NCI-H2081 treated with DMSO at 0.1 percent for 48 hours (cell line): Measurements from ENCODE around the gene HUS1.
"Not testable (repeated sequence)": the region's sequence is repeated elsewhere in the genome, so short reads cannot be mapped to it uniquely, and the experiment has no call there.

Experiments used
- DNase-seq: peaks from one replicate; lab custom pipeline; 2025; lab: John Stamatoyannopoulos, UW

The HUS1 gene

DNA sequence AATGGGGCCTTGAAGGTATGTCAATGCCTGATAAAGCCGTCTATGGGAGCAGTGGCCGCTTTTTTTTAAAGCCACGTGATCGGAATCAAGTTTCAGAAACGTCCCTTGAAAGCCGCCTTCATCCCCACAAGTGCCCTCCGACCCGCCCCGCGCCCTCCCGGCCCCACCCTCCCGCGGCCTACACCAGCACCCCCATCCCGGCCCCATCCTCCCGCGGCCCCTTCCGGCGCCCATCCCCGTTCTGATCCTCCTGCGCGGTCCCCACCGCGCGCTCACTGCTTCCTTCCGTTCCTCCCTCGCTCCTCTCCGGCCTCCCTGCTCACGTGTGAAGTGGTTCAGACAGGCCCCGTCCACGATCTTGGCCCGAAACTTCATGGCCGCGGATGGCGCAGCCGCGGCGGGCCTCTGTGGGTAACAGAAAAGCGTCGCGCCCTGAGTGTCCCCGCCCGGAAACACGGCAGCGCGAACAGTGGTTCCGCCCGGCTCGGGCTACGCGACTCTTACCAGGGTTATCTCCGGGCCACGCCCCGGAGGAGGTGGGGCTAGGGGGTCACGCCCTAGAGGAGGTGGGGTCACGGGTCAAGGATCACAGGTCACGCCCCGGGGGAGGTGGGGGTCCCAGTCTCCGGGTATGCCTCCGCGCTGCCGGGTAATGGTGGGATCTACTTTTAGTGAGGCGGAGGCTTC, at the start of gene HUS1:
HUS1 (minus strand) TSS at position 471 of the 687 bp plus-strand sequence; CDS start at position 375, 96 bp downstream.
- peak; percentile 76 for DNase-seq

- DNase-seq: no peak
These were observed 49.5 kb upstream of the HUS1 start, which contains the start of gene SUN3 for GRCh38 chr7:48028938-48029337. Gene SUN3 (minus strand): TSS chr7:48029107. CDS start chr7:48028938, 169 bp downstream.

GRCh38 chr7:48025624-48026023, 46.2 kb upstream of the HUS1 start:
- no peak for DNase-seq

- no peak for DNase-seq
These were observed 38.3 kb upstream of the HUS1 start for GRCh38 chr7:48017674-48018073.

GRCh38 chr7:48016641-48017040, 37.2 kb upstream of the HUS1 start:
- DNase-seq: no peak

GRCh38 chr7:48011951-48012350, 32.5 kb upstream of the HUS1 start:
- no peak for DNase-seq

DNA sequence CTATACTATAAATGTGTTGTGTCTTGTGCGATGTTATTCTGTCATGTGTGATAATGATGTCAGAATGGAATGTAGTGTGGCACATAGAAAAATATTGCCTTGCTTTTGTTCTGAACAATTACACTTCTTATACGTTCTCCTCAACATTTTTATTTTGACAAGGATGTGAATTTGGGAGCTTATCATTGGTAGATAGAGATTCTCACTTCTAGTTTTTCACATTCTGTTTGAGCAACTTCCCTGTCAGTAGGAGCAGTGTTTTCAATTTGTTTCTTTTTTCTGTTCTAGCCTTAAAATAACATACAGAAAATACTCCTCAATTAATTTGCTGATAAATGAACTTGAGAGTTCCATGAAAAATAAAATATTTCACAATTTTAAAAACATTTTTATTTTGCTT, 31.9 kb upstream of the HUS1 start:
- no peak for DNase-seq

DNA sequence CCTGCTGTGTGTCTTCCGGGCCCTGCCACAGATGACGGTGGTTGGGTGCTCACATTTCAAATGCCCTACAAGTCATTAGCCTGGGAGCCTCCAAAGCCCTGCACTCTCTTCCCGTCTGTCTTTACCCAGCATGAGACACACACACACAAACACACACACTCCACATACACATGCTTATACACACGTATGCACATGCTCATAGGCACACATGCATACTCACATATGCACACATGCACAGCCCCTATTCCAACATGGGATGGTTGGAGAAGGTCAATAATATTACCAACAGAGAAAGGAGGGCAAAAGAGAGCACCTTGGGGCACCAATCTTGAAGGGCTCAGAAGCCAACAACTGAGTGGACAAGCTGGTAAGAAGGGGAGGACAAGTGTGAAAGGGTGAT, 30.5 kb upstream of the HUS1 start:
- DNase-seq: no peak

DNA sequence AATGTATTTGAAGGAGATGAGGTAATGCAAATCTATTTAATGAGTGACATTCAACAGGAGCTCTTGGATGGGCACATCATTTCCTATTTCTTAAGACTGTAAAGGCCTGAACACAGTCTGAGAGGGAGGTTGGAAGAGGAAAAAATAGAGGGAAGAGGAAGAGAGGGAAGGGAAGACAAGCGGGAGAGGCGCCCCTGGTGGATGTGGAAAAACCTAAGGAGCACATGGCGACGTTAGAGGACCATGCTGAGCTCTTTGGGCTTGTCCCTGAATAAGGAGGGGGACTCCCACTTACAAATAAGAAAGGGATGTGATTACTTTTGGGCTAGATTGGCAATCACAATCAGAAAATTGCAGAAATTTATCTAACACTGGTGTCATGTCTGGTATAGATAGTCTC, 29.8 kb upstream of the HUS1 start:
- DNase-seq: no peak

DNA sequence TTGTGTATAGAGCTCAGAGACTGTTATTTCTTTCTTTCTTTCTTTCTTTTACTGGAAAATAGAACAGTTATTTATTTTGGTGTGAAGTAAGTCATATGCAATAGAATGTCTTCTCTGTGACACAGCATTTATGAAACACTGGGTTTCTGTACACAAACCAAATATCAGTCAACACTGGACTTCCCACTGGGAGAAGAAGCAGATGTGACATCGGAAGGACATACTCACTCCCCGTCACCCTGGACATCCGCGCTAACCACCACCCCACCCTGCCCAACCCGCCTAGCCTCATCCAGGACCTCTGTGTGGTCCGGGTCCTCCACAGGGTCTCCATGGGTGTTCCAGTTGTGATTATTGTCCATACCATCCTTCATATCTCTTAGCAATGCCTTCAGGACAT, 27.5 kb upstream of the HUS1 start:
- DNase-seq: no peak

- no peak for DNase-seq
These were observed 25.2 kb upstream of the HUS1 start for GRCh38 chr7:48004638-48005037.

GRCh38 chr7:48004032-48004431, 24.6 kb upstream of the HUS1 start:
- DNase-seq: no peak

GRCh38 chr7:48000164-48000563, 20.7 kb upstream of the HUS1 start:
- not testable (repeated sequence) for DNase-seq

DNA sequence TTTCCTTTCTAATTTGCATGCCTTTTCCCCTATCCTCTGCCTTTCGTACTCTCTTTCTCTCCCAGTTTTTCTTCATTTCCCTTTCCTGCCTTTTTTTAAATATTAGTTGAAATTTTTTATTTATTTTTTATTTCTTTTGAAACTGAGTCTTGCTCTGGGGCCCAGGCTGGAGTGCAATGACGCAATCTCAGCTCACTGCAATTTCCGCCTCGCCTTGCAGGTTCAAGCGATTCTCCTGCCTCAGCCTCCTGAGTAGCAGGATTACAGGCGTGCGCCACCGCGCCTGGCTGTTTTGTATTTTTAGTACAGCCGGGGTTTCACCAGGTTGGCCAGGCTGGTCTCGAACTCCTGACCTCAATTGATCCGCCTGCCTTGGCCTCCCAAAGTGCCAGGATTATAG, 20.0 kb upstream of the HUS1 start:
- DNase-seq: no peak

DNA sequence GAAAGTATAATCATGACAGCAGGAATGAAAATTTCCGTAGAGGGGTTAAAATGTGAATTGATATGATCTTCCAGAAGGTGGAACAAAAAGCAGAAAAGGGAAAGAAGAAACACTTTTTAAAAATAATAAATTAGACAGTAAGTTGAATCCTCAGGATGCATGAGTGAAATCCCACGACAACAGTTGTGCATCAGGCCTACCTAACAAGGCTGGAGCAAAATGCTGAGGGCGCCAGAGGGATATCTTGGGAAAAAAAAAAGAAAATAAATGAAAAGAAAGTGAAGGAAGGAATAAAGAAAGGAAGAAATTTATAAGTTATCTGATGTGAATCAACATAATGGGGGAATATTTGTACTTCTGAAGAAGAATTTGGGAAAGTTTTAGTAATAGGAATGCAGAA, 13.0 kb upstream of the HUS1 start:
- no peak for DNase-seq

DNA sequence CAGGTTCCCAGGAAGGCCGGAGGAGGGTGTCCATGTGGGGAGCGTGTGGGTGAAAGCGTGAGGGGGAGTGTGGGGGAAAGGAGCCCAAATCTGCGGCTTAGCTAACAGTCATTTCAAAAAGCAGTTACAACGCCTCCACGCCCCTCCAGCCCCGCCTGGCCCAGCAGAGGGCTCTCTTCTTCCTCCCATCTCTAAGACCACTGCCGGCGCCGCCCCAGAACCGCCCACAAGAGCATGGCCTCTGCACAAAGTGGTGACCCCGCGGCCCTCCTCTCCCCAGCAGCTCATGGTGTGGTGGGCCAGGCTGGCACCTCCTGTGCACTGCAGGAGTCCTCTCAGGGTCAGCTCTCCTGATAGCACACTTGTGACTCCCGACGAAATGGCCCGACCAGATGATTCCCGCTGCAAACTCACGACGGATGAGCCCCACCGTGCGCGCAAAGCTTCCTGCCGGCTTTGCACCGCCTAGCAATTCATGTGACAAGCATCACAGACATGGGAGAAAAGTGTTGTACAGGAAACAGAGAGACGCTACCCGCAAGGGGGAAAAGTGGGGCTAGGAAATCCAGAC, 12.4 kb upstream of the HUS1 start:
- no peak for DNase-seq

DNA sequence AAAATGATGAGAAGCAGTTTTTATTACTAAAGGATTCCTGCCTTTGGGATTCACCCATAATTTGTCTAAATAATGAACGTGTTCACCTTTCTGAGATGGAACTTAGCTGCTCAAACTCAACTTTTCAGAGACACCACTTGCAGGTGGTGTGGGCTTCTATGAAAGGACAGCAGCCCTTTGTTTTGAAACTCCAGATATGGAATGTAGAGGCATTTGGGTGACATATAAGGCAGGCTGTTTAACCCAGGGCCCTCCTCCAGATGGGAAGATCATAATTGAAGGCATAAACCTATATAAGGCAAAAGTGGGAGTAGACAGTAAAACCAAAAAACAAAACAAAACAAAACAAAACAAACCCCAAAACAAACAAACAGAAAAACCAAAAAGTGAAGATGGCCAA, 11.9 kb upstream of the HUS1 start:
- no peak for DNase-seq

- no peak for DNase-seq
These were observed 11.2 kb upstream of the HUS1 start for GRCh38 chr7:47990592-47990991.

- not testable (repeated sequence) for DNase-seq
These were observed 10.4 kb upstream of the HUS1 start for GRCh38 chr7:47989607-47990400.

DNA sequence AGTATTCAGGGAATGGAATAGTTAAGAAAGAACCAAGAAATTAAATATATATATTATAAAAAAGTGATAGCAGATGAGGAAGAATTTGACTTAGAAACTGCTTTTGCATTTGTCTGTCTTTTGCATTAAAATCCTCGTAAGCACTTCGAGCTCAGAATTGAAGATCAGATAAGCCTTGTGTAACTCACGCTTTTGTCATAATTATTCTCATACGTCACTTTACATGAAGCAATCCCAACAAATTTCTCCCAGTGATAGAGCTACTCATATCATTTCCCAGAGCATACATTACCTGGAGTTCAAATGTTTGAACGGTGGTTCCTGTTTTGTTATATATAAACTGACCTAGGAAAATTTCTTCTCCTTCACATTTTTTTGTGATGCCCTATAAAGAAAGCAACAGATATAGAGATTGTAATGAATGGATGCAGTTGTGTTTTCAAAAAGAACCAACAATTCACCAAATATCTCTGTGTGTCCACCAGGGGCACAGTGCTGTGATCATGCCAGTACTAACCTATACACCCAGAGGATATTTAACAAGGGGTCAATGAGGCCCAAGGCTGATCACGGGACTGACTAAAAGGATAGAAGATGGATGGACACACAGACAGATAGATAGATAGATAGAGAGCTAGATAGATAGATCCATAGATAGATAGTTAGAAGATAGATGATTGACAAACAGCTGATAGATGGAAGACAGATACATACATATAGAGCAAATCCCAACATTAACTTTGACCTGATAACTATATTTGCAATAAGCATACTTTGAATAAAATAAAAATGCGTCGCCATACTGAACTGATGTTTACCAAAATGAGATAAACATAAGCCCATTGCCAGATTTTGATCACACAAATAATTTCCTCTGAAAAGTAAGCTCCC, 9.3 kb upstream of the HUS1 start:
- no peak for DNase-seq

DNA sequence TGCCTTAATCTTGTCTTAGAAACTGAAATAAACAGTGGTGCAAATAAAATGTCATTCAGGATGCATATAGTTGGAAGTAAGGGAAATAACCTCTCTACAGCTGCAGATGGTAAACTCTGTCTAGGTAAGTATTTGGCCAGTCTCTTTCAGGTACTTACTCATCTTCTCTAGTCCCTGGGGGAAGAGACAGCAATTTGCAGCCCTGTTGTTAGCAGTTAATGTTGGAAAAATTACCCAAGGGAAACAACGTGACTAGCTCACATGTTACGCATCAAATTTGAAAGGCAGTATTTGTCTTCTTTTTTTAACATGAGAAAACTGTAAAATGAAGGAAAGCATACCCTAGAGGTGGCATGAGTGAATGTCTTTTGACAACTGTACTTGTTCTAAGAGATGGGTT, 3.2 kb upstream of the HUS1 start:
- DNase-seq: no peak

DNA sequence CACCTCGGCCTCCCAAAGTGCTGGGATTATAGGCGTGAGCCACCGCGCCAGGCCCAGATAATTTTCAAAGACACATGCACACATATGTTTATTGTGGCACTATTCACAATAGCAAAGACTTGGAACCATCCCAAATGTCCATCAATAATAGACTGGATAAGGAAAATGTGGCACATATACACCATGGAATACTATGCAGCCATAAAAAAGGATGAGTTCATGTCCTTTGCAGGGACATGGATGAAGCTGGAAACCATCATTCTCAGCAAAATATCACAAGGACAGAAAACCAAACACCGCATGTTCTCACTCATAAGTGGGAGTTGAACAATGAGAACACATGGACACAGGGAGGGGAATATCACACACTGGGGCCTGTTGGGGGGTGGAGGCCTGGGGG, 1.2 kb upstream of the HUS1 start:
- DNase-seq: not testable (repeated sequence)
